VCaP (cell line): ENCODE data around the gene PTGDS.

Experiments
- H3K27ac ChIP-seq: fragments of 450-650 bp; 2 replicates; pipeline ENCODE4 v1.5.1; 2017
- TF ChIP-seq, protein P1 (sequence below): fragments of 450-650 bp; conservative IDR thresholded peaks from 2 replicates; pipeline ENCODE4 v1.5.1; 2017; ENCODE audit warnings: mild to moderate bottlenecking, moderate library complexity

The PTGDS gene

DNA sequence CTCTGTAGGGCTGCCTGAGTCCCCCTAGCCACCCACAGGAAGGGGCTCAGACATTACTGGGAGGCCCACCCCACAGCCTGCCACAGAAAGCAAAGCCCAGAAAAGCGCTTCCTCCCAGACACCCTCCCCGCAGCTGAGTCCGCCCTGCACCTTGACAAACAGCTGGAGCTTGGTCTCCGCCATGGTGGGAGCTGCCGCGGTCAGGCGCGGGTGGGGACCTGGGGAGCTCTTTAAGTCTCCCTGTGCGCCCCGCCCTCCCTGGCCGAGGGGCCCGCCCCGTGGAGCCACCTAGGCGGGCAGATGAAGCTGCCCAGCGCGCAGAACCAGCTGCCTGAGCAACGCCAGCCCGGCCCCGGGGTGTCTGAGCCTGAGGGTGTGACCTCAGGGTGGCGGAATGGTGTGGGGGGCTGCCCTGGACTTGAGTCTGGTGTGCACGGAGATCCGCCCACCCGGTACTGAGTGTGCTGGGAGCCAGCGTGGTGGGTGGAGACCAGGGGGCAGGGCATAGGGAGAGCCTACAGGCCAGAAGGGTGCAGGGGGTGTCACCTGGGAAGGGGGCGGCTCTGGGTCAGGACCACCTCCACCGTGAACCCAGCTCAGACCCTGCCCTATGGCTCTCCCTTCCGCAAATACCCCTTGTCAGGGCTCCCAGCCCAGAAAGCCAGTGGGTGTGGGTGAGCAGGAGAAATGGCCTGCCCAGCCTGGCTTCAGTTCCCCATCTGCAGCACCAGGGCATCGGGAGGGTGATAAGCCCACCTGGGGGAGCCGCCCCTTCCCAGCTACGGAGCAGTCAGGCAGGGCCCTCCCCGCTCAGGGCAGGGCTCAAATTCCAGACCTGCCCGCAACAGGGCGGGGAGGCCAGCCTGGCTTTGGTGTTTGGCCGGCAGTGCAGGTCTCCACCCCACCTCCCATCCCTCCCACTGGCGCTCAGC is 19.3 kb downstream of the PTGDS start, which contains the start of gene CLIC3:
Gene CLIC3, minus strand, starts transcription at position 208 of the 932 bp plus-strand sequence. Its CDS starts 25 bp downstream, at position 183.
- peak within 1 kb of the TSS; percentile 30; the same call in 1 of the 2 replicates for H3K27ac ChIP-seq
- TF ChIP-seq, protein P1, sequence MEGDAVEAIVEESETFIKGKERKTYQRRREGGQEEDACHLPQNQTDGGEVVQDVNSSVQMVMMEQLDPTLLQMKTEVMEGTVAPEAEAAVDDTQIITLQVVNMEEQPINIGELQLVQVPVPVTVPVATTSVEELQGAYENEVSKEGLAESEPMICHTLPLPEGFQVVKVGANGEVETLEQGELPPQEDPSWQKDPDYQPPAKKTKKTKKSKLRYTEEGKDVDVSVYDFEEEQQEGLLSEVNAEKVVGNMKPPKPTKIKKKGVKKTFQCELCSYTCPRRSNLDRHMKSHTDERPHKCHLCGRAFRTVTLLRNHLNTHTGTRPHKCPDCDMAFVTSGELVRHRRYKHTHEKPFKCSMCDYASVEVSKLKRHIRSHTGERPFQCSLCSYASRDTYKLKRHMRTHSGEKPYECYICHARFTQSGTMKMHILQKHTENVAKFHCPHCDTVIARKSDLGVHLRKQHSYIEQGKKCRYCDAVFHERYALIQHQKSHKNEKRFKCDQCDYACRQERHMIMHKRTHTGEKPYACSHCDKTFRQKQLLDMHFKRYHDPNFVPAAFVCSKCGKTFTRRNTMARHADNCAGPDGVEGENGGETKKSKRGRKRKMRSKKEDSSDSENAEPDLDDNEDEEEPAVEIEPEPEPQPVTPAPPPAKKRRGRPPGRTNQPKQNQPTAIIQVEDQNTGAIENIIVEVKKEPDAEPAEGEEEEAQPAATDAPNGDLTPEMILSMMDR = no peak

DNA sequence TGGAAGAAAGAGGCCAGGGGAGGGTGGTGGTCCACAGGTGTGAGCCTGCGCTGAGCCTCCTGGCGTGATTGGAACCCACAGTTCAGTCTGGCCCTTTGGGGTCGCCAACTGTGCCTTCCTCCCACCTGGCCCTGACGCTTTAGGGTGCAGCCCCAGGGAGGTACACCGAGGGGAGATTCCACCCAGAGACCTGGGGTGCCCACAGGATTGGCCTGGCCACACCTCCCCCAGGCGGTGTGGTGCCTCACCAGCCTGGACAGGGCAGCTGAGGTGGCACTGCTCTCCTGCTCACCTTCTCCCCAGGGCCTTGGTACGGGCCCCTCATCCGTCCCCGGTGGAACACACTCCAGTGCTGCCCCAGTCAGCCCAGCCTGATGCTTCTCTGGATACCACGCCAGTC is 20.1 kb downstream of the PTGDS start:
- TF ChIP-seq, protein P1 = no peak
- H3K27ac ChIP-seq = peak overlapping the region; percentile 30; the same call in 1 of the 2 replicates

DNA sequence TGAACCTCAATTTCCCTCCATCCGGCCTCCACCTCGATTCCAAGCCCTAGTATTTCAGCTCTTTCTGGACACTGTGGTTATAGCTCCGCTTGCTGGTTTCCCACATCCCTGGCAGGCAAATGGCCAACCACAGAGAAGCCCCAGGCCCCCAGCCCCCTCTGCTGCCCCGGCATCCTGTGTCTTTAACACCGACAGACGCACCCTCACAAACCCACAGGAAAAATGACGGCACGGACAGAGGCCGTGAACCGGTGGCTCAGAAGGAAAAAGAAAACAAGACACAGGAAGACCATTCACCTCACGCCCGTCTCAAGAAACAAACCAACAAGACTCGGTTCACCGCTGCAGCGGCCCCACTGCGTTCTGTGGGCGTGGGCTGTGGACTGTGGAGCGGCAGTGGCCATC is 20.5 kb downstream of the PTGDS start:
- TF ChIP-seq, protein P1 = no peak
- no peak overlapping the region for H3K27ac ChIP-seq

DNA sequence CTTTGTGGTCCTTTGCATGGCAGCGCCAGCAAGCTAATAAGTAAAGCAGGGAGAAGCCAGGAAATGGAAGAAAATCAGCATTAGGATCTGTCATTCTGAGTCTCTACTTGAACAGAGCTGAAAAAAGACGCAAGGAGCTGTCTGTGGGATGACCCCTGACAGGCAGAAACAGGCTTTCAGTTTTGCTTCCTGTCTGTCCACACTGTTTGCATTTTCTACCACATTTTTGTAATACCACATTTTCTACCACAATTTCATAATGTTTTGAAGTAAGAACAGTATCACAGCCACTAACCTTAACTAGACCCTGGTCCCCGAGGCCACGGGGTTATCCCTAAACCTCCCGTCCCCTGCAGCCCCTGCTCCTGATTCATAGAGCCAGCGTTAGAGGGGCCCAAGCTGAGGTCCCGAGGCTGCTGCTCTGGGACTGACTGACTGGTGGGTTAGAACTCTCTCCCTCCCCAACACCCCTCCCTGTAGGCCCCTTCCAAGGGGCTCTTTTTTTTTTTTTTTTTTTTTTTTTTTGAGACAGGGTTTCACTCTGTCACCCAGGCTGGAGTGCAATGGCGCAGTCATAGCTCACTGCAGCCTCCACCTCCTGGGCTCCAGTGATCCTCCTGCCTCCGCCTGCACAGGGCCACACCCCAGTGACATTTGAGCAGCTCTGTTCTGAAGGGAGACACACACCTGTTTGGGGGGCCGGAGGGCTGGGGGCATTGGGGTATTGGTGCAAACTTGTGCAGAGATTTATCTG is 23.1 kb downstream of the PTGDS start:
- TF ChIP-seq, protein P1 = no peak
- H3K27ac ChIP-seq = no peak overlapping the region

DNA sequence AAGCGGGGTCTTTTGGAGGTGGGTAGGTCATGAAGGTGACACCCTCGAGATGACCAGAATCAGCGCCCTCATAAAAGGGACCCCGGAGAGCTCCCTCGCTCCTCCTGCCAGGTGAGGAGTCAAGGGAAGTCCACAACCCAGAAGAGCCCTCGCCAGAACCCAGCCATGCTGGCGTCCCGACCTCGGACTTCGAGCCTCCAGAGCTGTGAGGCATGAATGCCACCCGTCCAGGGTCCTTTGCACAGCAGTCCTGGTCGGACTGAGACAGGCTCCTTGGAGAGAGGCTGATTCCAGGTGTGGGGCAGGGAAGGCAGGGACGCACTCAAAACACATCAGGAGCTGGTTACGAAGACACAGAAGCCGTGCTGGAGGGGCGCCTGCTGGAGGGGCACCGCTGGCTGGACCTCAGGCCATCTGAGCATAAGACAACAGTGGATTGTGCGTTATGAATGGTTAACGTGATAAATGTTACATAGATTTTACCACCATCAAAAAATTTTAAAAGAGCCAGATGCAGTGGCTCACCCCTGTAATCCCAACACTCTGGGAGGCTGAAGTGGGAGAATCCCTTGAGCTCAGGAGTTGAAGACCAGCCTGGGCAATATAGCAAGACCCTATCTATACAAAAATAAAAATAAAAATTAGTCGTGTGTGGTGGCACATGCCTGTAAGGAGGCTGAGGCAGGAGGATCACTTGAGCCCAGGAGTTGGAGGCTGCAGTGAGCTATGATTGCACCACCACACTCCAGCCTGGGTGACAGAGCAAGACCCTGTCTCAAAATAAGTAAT is 24.7 kb downstream of the PTGDS start:
- no peak overlapping the region for H3K27ac ChIP-seq
- TF ChIP-seq, protein P1 = no peak

DNA sequence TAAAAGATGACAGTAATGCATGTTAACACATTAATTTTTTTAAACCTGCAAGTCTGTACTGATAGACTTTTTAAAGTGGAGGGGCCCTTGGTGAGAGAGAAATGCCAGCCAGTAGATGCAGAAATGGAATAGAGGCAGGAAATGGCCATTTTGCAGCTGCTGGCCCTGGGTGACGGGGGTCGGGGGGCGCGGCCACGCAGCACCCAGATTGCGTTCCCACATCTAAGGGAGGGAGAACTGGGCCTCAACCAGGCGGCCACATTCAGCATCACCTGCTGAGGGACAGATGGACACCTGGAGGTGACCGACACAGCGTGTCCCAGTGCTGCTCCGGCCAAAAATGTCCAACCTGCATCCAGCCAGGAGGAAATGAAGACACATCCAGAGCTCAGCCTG is 25.3 kb downstream of the PTGDS start:
- H3K27ac ChIP-seq = no peak overlapping the region

More for the DNA sequence above, 25.3 kb downstream of the PTGDS start:
- TF ChIP-seq, protein P1 = no peak
